SK-N-SH (cell line): ENCODE measurements around the gene BEST1. TPM values are rescaled to one million over a fixed set of nuclear protein-coding genes. Genes with fewer than 3 reads are reported as not detected.

Experiments used
- CTCF ChIA-PET: fragments of 300-600, 350-600 bp; formaldehyde crosslinking; extraction: SDS; loops from one replicate; lab custom pipeline; 2021; lab: Yijun Ruan, JAX
- POLR2A ChIA-PET: fragments of 350-600 bp; sonication (Branson Sonifier 250); formaldehyde crosslinking; extraction: SDS; loops from one replicate; lab custom pipeline; 2020; ENCODE audit warnings: antibody characterized with exemption, inconsistent platforms; lab: Yijun Ruan, JAX
- DNase-seq: peaks from one replicate; pipeline ENCODE4 v3.0.0; 2012
- H2AFZ ChIP-seq: fragments of 200-600 bp; sonication (generic); 2 replicates; pipeline ENCODE4 v1.8.1; 2016; ENCODE audit warnings: antibody characterized with exemption, mild to moderate bottlenecking, low read depth
- H3F3A ChIP-seq: fragments of 200-600 bp; sonication (generic); replicated peaks from 2 replicates; pipeline ENCODE3; 2016; ENCODE audit warnings: antibody characterized with exemption, mild to moderate bottlenecking; ENCODE audit not compliant: insufficient read depth
- H3K27ac ChIP-seq, 2 experiments: fragments of 200-500 bp in 1 of 2; fragments of 200-600 bp in 1 of 2; sonication (Bioruptor generic) in 1 of 2; sonication (generic), shearing (Covaris generic) in 1 of 2; 2 replicates each; pipeline versions ENCODE4 v1.5.1 to v1.6.1; 2014 to 2016; ENCODE audit warnings: low read depth in 2 of 2, inconsistent platforms in 1 of 2, low read length in 1 of 2, mild to moderate bottlenecking in 1 of 2, mixed read lengths in 1 of 2
- H3K27me3 ChIP-seq: fragments of 200-600 bp; sonication (generic), shearing (Covaris generic); 2 replicates; pipeline ENCODE4 v1.6.1; 2016; ENCODE audit warnings: mixed run types; ENCODE audit not compliant: insufficient read depth
- H3K36me3 ChIP-seq, 2 experiments: fragments of 200-500 bp in 1 of 2; fragments of 200-600 bp in 1 of 2; sonication (Bioruptor generic) in 1 of 2; sonication (generic) in 1 of 2; replicated peaks in 1 of 2; 2 replicates each; pipeline versions ENCODE3 to v1.5.1; 2014 to 2016; ENCODE audit warnings: low read length in 1 of 2, mild to moderate bottlenecking in 1 of 2; ENCODE audit not compliant: insufficient read depth in 2 of 2, control insufficient read depth in 1 of 2
- H3K4me1 ChIP-seq, 2 experiments: fragments of 200-500 bp in 1 of 2; fragments of 200-600 bp in 1 of 2; sonication (Bioruptor generic) in 1 of 2; sonication (generic), shearing (Covaris generic) in 1 of 2; 2 replicates each; pipeline versions ENCODE4 v1.5.1 to v1.6.1; 2014 to 2016; ENCODE audit warnings: low read depth in 1 of 2, low read length in 1 of 2, mixed run types in 1 of 2; ENCODE audit not compliant: insufficient read depth in 2 of 2, control insufficient read depth in 1 of 2
- H3K4me2 ChIP-seq: fragments of 200-600 bp; sonication (generic), shearing (Covaris generic); 2 replicates; pipeline ENCODE4 v1.6.1; 2017; ENCODE audit warnings: mixed run types
- H3K4me3 ChIP-seq, 2 experiments: fragments of 200-500 bp in 1 of 2; fragments of 200-600 bp in 1 of 2; sonication (Bioruptor generic) in 1 of 2; sonication (generic), shearing (Covaris generic) in 1 of 2; 2 replicates each; pipeline versions ENCODE4 v1.5.1 to v1.8.1; 2014 to 2016; ENCODE audit warnings: low read depth in 2 of 2, inconsistent platforms in 1 of 2, low read length in 1 of 2, mild to moderate bottlenecking in 1 of 2, mixed read lengths in 1 of 2, moderate library complexity in 1 of 2
- H3K79me2 ChIP-seq: fragments of 200-600 bp; sonication (generic); 2 replicates; pipeline ENCODE4 v1.8.1; 2017; ENCODE audit warnings: mild to moderate bottlenecking; ENCODE audit not compliant: insufficient read depth
- H3K9ac ChIP-seq: fragments of 200-600 bp; sonication (generic); 2 replicates; pipeline ENCODE4 v1.6.1; 2017; ENCODE audit warnings: mixed run types
- H3K9me2 ChIP-seq: fragments of 200-600 bp; sonication (generic); 2 replicates; pipeline ENCODE4 v1.6.1; 2017; ENCODE audit warnings: mixed run types
- H3K9me3 ChIP-seq: fragments of 200-600 bp; sonication (generic); 2 replicates; pipeline ENCODE4 v1.6.1; 2017; ENCODE audit warnings: mixed run types, mild to moderate bottlenecking, moderate library complexity
- H4K20me1 ChIP-seq: fragments of 200-600 bp; sonication (generic); 2 replicates; pipeline ENCODE4 v1.6.1; 2017; ENCODE audit warnings: mild to moderate bottlenecking, mixed run types; ENCODE audit not compliant: insufficient read depth
- CTCF ChIP-seq: fragments of 200-600 bp; sonication (generic); IDR thresholded peaks from 2 replicates; pipeline ENCODE4 v1.6.1; 2017; ENCODE audit warnings: antibody characterized with exemption, mild to moderate bottlenecking, moderate library complexity
- ELF1 ChIP-seq: IDR thresholded peaks from 2 replicates; pipeline ENCODE4 v1.4.0; 2012
- EZH2phosphoT487 ChIP-seq: fragments of 200-600 bp; sonication (generic); IDR thresholded peaks from 2 replicates; pipeline ENCODE4 v1.6.1; 2017; ENCODE audit warnings: low read depth, mixed run types, mild to moderate bottlenecking, antibody characterized with exemption, moderate library complexity, borderline replicate concordance
- FOXJ3 ChIP-seq: sonication (generic); formaldehyde crosslinking; IDR thresholded peaks from 2 replicates; pipeline ENCODE4 v1.5.1; 2020; ENCODE audit warnings: mild to moderate bottlenecking, missing genetic modification reagents
- FOXM1 ChIP-seq: IDR thresholded peaks from 2 replicates; pipeline ENCODE4 v1.4.0; 2012; ENCODE audit warnings: low read depth, mild to moderate bottlenecking
- GATA2 ChIP-seq: sonication (generic); formaldehyde crosslinking; IDR thresholded peaks from 2 replicates; pipeline ENCODE4 v1.5.0; 2020; ENCODE audit warnings: mild to moderate bottlenecking, missing genetic modification reagents
- JUND ChIP-seq: IDR thresholded peaks from 2 replicates; pipeline ENCODE4 v1.4.0; 2012
- MAX ChIP-seq: IDR thresholded peaks from 2 replicates; pipeline ENCODE4 v1.4.0; 2012; ENCODE audit warnings: low read depth
- NFIC ChIP-seq: IDR thresholded peaks from 2 replicates; pipeline ENCODE4 v1.4.0; 2012; ENCODE audit warnings: borderline replicate concordance
- PBX3 ChIP-seq: IDR thresholded peaks from 2 replicates; pipeline ENCODE4; 2012
- POLR2AphosphoS5 ChIP-seq: IDR thresholded peaks from 2 replicates; pipeline ENCODE4 v1.6.1; 2012; ENCODE audit warnings: low read depth, low read length
- RAD21 ChIP-seq: IDR thresholded peaks from 2 replicates; pipeline ENCODE4 v1.6.1; 2012; ENCODE audit warnings: mild to moderate bottlenecking, low read length
- RCOR1 ChIP-seq: fragments of 150-350 bp; IDR thresholded peaks from 2 replicates; pipeline ENCODE4 v1.6.1; 2017; ENCODE audit warnings: antibody characterized with exemption, low read length
- RFX5 ChIP-seq: IDR thresholded peaks from 2 replicates; pipeline ENCODE4 v1.6.1; 2012; ENCODE audit warnings: mild to moderate bottlenecking, improper control_type of control experiment, low read length
- RXRA ChIP-seq: IDR thresholded peaks from 2 replicates; pipeline ENCODE4 v1.4.0; 2012; ENCODE audit warnings: low read depth, mild to moderate bottlenecking, borderline replicate concordance
- SIN3A ChIP-seq: IDR thresholded peaks from 2 replicates; pipeline ENCODE4 v1.6.1; 2012; ENCODE audit warnings: low read depth, mild to moderate bottlenecking, low read length, moderate library complexity, borderline replicate concordance
- SMC3 ChIP-seq: IDR thresholded peaks from 2 replicates; pipeline ENCODE4 v1.6.1; 2012; ENCODE audit warnings: low read depth, low read length, improper control_type of control experiment
- TAF1 ChIP-seq: IDR thresholded peaks from 2 replicates; pipeline ENCODE4 v1.6.1; 2012; ENCODE audit warnings: low read depth, mild to moderate bottlenecking, low read length, moderate library complexity, borderline replicate concordance
- TEAD4 ChIP-seq: IDR thresholded peaks from 2 replicates; pipeline ENCODE4 v1.4.0; 2012; ENCODE audit warnings: mild to moderate bottlenecking, borderline replicate concordance; ENCODE audit not compliant: insufficient read depth
- USF2 ChIP-seq: fragments of 150-350 bp; IDR thresholded peaks from 2 replicates; pipeline ENCODE4 v1.6.1; 2017; ENCODE audit warnings: antibody characterized with exemption, low read length, low read depth, borderline replicate concordance
- ZBTB33 ChIP-seq: IDR thresholded peaks from 2 replicates; pipeline ENCODE4 v1.4.0; 2012; ENCODE audit warnings: low read depth, borderline replicate concordance
- WGBS: methylation state at CpG from one replicate; pipeline ENCODE4 v1.1.6; 2017; ENCODE audit warnings: low lambda C conversion rate; 5-methylcytosine and 5-hydroxymethylcytosine counted together
- polyA plus RNA-seq, 3 experiments: library from polyadenylated mRNA; depleted of rRNA; stranded (reverse); fragments of >200 nt; gene quantifications; 2 replicates each; pipeline ENCODE4 v1.2.3, GENCODE V29; 2012

BEST1 gene
- polyA plus RNA-seq, 1 of the 3 experiments (the other 2 are of a cell fraction), result 0.30 TPM

- Histone ChIP-seq H2AFZ (peak overlapping the region; percentile 66; the same call in 1 of the 2 replicates), H3F3A (peaks cover 37% of the 10 kb centered on the region), H3K9ac (peak overlapping the region; percentile 40; the same call in 1 of the 2 replicates), H3K4me3 (no peak overlapping the region), H4K20me1 (peaks cover under 1% of the 10 kb centered on the region), H3K36me3 (no peaks in the 10 kb centered on the region), H3K9me2 (no peaks in the 10 kb centered on the region), H3K4me1 (peaks cover 35 to 50% of the 10 kb centered on the region in 2 experiments), H3K4me2 (peak overlapping the region; percentile 47; the same call in 1 of the 2 replicates), H3K27ac (peak overlapping the region; percentile 93 to 97), H3K79me2 (peaks cover 12% of the 10 kb centered on the region), H3K9me3 (no peaks in the 10 kb centered on the region), H3K27me3 (no peaks in the 10 kb centered on the region)
- ChIA-PET CTCF (interaction anchor here (1.0 to 6.9 kb wide), 6 partner anchors 23 to 136 kb away, joined by 3 to 46 read pairs (median 6); no protein-coding TSS in a partner anchor), POLR2A (no interaction called here)
- no peak for DNase-seq
- TF ChIP-seq SIN3A (no peak), RFX5 (no peak), JUND (no peak), MAX (no peak), USF2 (no peak), GATA2 (no peak), RCOR1 (no peak), SMC3 (no peak), NFIC (no peak), TEAD4 (no peak), FOXJ3 (no peak), FOXM1 (no peak), RAD21 (no peak)
- WGBS, result 62% methylated on average over 7 of the region's 7 CpGs
These were observed 22.0 kb downstream of the BEST1 start for GRCh38 chr11:61972112-61972671.

- no peak for DNase-seq
- ChIA-PET POLR2A (no interaction called here), CTCF (interaction anchor here (1.0 to 6.9 kb wide), 5 partner anchors 24 to 136 kb away, joined by 3 to 46 read pairs (median 9); no protein-coding TSS in a partner anchor)
- WGBS, result 50% methylated on average over 6 of the region's 11 CpGs
- Histone ChIP-seq H3K79me2 (peaks cover 10% of the 10 kb centered on the region; the same call in 1 of the 2 replicates), H3K36me3 (no peaks in the 10 kb centered on the region), H3K27me3 (no peaks in the 10 kb centered on the region), H3F3A (peaks cover 37% of the 10 kb centered on the region), H2AFZ (peak overlapping the region; percentile 66; the same call in 1 of the 2 replicates), H3K27ac (peak overlapping the region; percentile 93 to 97), H3K4me3 (no peak overlapping the region), H4K20me1 (no peaks in the 10 kb centered on the region), H3K9me2 (no peaks in the 10 kb centered on the region), H3K4me1 (peaks cover 35 to 50% of the 10 kb centered on the region in 2 experiments), H3K4me2 (peak overlapping the region; percentile 47), H3K9ac (peak overlapping the region; percentile 40; the same call in 1 of the 2 replicates), H3K9me3 (no peaks in the 10 kb centered on the region)
- TF ChIP-seq ZBTB33, result no peak
- no peak for TF ChIP-seq PBX3
- no peak for TF ChIP-seq EZH2phosphoT487
- no peak for TF ChIP-seq ELF1
- TF ChIP-seq TAF1, result no peak
- no peak for TF ChIP-seq RXRA
- no peak for TF ChIP-seq CTCF
- TF ChIP-seq POLR2AphosphoS5, result no peak
- no peak for TF ChIP-seq SMC3
- TF ChIP-seq RCOR1, result no peak
- TF ChIP-seq JUND, result no peak
These were observed 22.7 kb downstream of the BEST1 start for GRCh38 chr11:61972672-61973475.
